GDM1 (cell line): ENCODE measurements around the gene EPS8L3.
"Not testable (repeated sequence)": the region's sequence is repeated elsewhere in the genome, so short reads cannot be mapped to it uniquely, and the experiment has no call there.

ENCODE experiments used
- DNase-seq: peaks from one replicate; lab custom pipeline; 2025; lab: John Stamatoyannopoulos, UW

EPS8L3 gene

DNA sequence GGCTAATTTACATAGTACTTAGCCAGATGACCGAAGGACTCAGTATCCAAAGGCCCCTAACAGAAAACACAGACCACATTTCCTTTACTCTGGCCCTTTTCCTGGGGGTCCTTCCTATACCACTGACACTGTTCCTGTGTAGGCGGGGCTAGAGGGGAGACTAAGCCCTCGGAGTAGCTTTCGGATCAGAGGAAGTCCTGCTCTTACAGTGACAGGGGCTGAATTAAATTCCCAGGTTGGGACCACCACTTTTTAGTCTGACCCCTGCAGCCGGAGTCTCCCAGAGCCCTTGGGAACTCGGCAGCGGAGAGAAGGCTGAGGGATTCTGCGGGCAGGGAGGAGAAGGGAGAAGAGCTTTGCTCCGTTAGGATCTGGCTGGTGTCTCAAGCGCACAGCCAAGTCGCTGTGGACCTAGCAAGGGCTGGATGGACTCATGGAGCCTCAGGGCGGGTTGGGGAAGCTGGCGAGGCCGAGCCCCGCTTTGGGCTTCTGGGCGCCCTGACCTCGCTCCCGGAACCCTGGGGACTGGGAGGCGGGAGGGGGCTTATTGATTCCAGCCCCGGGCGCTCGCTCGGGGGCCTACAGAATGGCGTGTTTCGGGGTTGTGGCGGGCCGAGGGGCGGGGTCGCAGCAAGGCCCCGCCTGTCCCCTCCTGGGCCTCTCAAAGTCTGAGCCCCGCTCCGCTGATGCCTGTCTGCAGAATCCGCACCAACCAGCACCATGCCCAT, 52.0 kb downstream of the EPS8L3 start, which contains the start of gene GSTM5:
TSS of gene GSTM5 (plus strand) at position 659 of the 728 bp plus-strand sequence. CDS start at position 721, 62 bp downstream.
- not testable (repeated sequence) for DNase-seq

DNA sequence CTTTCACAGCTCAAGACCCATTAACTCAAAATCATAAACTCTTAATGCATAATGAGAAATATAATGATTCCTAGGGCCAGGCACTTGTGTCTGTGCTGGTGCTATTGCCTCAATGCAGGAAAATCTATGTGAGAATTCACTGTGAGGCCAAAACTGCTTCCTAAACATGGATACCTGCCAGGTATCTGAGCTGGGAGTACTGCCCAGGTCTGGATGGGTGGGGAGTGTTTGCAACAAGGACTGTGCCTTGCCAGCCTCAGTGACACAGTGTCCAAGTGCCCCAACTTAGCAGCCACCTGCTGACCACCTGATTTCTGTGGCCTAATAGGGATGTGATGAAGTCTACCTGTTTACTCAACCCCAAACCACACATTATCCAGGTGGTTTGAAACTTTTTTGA, 53.9 kb downstream of the EPS8L3 start:
- not testable (repeated sequence) for DNase-seq

DNA sequence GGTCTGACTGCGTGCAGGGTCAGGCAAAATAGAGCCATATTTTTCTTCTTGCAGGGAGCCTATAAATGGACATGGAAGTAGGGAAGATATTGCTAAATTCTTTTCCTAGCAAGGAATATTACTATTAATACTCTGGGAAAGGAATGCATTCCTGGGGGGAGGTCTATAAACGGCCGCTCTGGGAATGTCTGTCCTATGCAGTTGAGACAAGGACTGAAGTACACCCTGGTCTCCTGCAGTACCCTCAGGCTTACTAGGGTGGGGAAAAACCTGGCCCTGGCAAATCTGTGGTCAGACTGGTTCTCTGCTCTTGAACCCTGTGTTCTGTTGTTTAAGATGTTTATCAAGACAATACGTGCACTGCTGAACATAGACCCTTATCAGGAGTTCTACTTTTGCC, 54.8 kb downstream of the EPS8L3 start:
- not testable (repeated sequence) for DNase-seq

DNA sequence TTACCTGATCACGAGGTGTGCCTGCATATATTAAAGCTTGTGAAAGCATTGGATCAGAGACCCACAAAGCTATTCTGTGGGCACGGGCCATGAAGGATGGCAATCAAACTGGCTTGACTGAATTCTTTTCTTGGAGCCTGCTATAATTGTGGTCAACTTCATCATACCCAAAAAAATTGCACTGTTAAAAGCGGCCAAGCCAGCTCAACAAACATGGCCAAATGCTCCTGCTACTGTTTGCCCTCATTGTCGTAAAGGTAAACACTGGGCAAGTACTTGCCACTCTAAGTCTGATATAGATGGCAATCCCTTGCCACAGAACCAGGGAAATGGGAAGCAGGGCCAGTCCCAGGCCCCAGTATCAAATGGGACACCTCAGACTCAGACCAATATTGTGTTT, 58.3 kb downstream of the EPS8L3 start:
- DNase-seq: no peak

DNA sequence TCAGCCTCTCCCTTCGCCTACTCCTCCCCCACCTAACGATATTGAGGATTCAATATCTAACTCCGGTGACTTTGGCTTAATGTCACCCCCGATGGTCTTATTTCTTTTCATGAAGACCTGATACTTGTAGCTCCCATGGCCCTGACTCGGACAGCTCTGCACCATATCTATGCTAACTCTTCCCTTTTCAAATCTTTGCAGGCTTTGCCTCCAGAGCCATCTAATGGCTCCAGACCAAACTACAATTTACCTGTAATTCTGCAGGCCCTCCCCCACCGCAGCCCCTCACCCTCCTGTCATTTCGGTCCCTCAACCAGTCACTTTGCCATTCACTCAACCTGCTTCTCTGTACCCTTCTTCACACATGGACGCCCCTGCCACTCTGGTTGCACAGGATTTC, 59.5 kb downstream of the EPS8L3 start:
- no peak for DNase-seq

DNA sequence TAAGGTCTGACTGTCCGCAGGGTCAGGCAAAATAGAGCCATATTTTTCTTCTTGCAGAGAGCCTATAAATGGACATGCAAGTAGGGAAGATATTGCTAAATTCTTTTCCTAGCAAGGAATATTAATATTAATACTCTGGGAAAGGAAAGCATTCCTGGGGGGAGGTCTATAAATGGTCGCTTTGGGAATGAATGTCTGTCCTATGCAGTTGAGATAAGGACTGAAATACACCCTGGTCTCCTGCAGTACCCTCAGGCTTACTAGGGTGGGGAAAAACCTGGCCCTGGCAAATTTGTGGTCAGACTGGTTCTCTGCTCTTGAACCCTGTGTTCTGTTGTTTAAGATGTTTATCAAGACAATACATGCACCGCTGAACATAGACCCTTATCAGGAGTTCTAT, 60.8 kb downstream of the EPS8L3 start:
- DNase-seq: not testable (repeated sequence)
